Measurements from ENCODE around the gene TNP1.

- no peak for TF ChIP-seq CTCF (IDR thresholded peaks at IDR 0.05; ENCODE audit: poor library complexity, severe bottlenecking)
- no peak for TF ChIP-seq TAF1 (IDR thresholded peaks at IDR 0.05; ENCODE audit: low read depth)
- no peak for TF ChIP-seq POLR2AphosphoS5 (IDR thresholded peaks at IDR 0.05)
- TF ChIP-seq MXI1 (conservative IDR thresholded peaks at IDR 0.05; ENCODE audit: poor library complexity, severe bottlenecking): no peak
- no peak for TF ChIP-seq REST (IDR thresholded peaks at IDR 0.05; ENCODE audit: borderline replicate concordance)
- no peak for TF ChIP-seq EZH2 (IDR thresholded peaks at IDR 0.05; ENCODE audit: borderline replicate concordance, insufficient read depth, low read length, poor library complexity, severe bottlenecking)
- TF ChIP-seq EP300 (conservative IDR thresholded peaks at IDR 0.05; ENCODE audit: poor library complexity, severe bottlenecking): no peak
- TF ChIP-seq RAD21 (conservative IDR thresholded peaks at IDR 0.05): no peak
- no peak for TF ChIP-seq SMC3 (conservative IDR thresholded peaks at IDR 0.05; ENCODE audit: poor library complexity)
Observed at GRCh38 chr2:216872624-216873023, 12.8 kb upstream of the TNP1 start.

Measured in neural cell (in vitro differentiated cells).